ENCODE measurements around the gene LY86.

The LY86 gene

GRCh38 chr6:6699741-6700367 lies 111.3 kb downstream of the LY86 start:
- in situ Hi-C loops (cut with MboI; ENCODE audit: low sequenced_read_pairs), result no loop called here

- in situ Hi-C loops (cut with MboI; ENCODE audit: low sequenced_read_pairs), result no loop called here
Observed at GRCh38 chr6:6700407-6701270, 112.1 kb downstream of the LY86 start.

GRCh38 chr6:6701864-6702263 lies 113.3 kb downstream of the LY86 start:
- in situ Hi-C loops (cut with MboI; ENCODE audit: low sequenced_read_pairs), result no loop called here

GRCh38 chr6:6703699-6704098 lies 115.2 kb downstream of the LY86 start:
- in situ Hi-C loops (cut with MboI; ENCODE audit: low sequenced_read_pairs), result no loop called here
